Measurements from ENCODE around the gene SSBP4.
A peak's percentile ranks its signal among the peaks of the same experiment; 100 is the strongest.
"Not testable (repeated sequence)": the region's sequence is repeated elsewhere in the genome, so short reads cannot be mapped to it uniquely, and the experiment has no call there.

SSBP4 gene

DNA sequence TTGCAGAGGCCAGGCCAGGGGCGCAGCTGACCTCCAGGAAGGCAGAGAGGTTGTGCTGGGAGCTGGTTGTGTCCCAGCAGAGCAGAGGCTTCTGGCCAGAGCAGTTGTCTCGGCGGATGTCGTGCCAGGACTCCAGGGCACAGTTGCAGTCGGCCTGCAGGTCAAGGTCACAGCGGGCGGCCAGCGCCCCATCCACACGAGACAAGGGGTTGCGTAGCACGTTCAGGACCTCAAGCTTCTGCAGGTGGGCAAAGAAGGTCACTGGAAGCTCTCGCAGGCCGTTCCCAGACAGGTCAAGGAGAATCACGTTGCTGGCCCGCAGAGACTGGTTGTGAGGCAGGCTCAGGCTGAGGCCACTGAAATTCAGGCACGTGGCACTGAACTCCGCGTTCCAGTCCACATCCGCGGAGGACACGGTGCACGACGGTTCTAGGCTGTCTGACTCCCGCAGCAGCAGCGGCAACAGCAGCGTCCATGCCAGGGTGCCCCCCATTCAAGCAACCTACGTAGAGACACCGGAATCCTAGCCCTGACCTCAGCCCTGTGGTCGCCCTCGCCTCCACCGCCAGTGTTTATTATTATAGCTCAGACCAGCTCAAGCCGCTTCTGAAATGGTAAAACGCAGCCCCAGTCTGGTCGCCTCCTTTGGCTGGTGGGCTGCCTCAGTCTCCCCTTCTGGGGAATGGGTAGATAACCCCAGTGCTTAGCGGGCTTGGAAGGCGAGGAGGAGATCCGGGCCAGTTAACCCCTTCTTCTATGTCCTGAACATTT lies 22.5 kb upstream of the SSBP4 start:
- no peak for DNase-seq

DNA sequence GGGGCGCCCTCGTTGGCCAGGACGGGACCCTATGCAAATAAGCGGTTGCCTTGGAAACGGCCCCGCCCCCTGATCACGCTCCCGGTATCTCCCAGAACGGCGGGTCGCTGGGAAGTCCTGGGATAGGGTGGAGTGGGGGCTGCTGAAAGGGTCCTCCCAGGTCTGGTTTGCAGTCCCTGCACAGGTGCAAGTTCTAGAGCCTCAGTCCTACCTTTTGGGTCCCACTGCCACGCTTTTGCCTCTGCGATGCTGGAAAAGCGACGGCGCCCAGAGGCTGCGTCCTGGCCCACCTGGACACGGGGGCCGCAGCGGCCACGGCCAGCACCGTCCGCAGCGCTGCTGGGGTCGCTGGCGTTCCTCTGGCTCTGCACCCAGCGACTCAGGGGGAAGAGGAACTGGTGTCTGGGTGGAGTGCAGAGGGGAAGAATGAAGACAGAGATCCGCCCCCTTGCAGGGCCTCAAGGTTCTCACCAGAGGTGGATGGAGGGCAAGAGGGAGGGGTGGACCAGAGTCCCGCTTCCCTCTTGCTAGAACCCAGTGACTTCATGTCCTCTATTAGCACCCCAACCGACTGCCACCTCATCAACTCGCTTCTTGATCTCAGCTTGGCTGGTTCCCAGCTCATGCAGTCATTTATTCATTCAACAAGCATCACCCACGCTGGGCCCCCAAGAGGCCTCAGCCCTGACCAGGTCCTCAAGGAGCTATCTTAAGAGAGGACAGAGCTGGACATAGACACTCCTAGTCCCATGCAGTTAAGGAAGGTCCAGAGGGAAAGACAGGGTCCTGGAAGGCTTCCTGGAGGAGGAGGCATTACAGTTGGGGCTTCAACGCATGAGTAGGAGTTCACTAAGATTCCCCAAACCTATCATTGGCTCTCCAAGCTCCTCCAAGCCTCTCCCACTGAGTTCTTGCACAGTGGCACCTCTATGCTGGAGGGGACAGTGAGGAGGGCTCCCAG lies 21.7 kb upstream of the SSBP4 start, which contains the start of gene LRRC25:
LRRC25 (minus strand) TSS at position 381 of the 961 bp plus-strand sequence. CDS start 659 bp downstream, outside the sequence.
- DNase-seq: peak; percentile 36

DNA sequence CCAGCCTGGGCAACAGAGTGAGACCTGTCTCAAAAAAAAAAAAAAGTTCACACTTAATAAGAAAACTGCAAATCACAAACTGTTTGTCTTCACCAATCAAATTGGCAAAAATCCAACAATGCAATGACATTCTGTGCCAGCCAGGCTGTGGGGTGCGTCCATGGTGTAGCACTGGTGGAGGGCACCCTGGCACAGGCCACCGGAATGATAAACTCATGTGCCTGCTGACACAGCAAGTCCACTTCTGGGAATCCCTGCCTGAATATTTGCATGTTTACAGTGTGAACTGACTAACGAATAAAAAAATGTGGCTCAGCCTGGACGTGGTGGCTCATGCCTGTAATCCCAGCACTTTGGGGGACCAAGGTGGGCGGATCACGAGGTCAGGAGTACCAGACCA lies 20.2 kb upstream of the SSBP4 start:
- no peak for DNase-seq

DNA sequence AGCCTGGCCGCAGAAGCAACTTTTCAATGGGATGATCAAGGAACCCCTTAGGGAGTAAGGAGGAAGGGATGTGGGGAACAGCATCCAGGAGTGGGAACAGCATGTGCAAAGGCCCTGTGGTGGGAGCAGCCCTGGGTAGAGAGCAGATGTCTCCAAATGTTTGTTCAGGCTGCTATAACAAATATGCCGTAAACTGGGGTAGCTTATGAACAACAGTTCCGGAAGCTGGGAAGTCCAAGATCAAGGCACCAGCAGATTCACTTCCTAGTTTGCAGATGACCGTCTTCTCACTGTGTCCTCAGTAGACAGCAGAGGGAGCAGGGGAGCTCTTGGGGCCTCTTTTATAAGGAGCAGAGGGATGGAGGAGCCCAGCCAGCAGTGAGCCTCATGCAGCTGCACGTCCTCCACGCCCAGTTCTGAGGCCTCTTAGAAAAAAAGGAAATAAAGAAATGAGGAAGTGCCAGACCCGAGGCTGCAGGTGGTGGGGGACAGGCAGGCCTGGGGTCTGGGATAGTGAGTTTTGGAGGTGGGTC lies 17.6 kb upstream of the SSBP4 start:
- peak; percentile 97 for DNase-seq

DNA sequence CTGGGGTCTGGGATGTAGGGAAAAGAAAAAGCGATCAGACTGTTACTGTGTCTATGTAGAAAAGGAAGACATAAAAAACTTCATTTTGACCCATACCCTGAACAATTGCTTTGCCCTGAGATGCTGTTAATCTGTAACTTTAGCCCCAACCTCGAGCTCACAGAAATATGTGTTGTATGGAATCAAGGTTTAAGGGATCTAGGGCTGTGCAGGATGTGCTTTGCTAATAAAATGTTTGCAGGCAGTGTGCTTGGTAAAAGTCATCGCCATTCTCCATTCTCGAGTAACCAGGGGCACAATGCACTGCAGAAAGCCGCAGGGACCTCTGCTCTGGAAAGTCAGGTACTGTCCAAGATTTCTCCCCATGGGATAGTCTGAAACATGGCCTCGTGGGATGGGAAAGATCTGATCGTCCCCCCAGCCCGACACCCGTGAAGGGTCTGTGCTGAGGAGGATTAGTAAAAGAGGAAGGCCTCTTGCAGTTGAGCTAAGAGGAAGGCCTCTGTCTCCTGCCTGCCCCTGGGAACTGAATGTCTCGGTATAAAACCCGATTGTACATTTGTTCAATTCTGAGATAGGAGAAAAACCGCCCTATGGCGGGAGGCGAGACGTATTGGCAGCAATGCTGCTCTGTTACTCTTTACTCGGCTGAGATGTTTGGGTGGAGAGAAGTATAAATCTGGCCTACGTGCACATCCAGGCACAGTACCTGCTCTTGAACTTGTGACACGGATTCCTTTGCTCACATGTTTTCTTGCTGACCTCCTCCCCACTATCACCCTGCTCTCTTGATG lies 16.5 kb upstream of the SSBP4 start:
- DNase-seq: not testable (repeated sequence)

DNA sequence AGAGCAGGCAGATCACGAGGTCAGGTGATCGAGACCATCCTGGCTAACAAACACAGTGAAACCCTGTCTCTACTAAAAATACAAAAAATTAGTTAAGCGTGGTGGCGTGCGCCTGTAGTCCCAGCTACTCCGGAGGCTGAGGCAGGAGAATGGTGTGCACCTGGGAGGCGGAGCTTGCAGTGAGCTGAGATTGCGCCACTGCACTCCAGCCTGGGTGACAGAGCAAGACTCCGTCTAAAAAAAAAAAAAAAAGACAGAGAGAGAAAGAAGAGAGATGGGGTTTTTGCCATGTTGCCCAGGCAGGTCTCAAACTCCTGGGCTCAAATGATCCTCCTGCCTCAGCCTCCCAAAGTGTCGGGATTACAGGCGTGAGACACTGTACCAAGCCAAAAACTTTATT lies 13.4 kb upstream of the SSBP4 start:
- not testable (repeated sequence) for DNase-seq

DNA sequence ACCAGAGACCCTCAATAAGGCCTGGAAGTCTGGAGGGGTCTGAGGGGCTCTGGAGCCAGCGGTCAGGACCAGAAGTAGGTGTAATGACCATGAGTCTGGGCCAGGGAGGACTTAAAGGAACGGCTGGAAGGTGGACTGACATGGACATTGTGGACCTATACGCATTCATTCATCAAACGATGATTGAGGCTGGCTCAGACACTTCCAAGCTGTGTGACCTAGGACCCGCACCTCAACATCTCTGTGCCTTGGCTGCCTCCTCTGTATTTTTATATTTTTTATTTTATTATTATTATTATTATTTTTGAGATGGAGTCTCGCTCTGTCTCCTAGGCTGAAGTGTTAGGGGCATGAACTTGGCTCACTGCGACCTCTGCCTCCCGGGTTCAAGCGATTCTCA lies 12.4 kb upstream of the SSBP4 start:
- no peak for DNase-seq

DNA sequence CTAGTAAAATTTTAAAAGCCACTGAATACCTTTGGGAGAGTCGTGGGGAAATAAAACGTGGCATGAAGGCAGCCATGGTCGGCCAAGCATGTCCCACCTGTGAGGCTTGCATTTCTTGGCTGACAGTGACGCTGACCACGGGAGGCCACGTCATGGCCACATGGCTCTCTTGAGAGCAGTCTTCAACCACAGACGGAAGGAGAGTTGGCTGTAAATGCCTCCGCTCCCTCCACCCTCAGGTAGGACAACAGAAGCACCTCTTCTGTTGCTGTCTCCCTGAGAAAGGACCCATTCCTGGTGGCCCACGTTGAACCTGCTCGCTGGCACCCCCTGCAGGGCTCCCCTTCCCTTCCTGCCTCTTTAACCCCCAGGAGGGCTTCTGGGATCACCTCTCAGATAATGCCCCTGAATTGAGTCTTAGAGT lies 11.1 kb upstream of the SSBP4 start:
- DNase-seq: peak; percentile 35

DNA sequence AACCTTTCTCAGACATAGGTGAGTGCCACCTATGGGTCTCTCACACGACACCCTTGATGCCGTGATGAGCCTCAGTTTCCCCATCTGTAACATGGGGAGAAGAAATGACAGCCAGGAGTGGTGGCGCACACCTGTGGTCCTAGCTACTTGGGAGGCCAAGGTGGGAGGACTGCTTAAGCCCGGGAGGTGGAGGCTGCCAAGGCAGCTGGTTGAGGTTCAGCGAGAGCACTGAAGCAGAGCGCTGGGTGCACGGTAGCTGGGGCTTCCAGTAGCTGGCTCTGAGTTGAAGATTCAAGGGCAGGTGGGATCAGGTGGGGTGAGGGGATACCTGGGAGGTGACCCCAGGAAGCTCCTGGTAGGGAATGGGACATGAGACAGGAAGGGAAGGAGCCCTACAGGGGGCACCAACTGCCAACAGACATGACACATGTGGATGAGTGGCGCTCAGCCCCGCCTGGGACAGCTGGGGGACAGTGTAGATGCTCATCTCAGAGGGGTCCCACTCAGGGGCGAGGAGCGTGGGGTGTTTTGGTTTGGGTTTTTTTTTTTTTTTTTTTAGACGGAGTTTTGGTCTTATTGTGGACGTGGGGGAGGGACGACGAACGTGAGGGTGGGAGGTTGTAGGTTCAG lies 6.5 kb upstream of the SSBP4 start:
- DNase-seq: no peak

DNA sequence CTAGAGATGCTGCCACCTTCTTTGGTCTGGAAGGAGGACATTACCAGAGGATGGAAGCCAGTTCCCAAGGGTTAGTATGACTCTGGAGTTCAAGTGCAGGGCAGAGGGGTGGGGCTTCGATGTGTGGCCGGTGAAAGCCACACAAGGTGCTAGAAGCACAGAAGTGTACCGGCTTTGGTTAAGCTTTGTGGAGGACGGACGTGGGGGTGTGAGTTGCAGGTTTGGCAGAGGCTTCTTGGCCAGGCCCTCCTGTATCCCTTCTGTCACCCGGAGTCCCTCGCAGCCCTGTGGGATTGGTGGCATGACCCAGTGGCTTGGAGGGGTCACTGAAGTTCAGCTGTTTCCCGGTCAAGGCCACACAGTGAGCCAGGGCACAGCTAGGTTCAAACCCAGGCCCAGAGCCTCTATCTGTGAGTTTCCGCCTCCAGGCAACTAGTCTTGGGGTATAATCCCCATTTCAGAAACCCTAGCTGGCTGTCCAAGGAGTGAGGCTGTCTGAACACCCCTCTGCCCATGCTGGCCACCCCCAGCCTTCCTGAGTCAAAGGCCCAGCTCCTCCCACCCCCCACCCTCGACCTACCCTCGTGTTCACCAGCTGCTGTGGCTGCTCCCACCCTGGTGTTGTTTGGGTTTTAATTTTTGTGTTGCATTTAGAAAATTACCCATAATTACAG lies 4.6 kb upstream of the SSBP4 start:
- DNase-seq: peak; percentile 53

DNA sequence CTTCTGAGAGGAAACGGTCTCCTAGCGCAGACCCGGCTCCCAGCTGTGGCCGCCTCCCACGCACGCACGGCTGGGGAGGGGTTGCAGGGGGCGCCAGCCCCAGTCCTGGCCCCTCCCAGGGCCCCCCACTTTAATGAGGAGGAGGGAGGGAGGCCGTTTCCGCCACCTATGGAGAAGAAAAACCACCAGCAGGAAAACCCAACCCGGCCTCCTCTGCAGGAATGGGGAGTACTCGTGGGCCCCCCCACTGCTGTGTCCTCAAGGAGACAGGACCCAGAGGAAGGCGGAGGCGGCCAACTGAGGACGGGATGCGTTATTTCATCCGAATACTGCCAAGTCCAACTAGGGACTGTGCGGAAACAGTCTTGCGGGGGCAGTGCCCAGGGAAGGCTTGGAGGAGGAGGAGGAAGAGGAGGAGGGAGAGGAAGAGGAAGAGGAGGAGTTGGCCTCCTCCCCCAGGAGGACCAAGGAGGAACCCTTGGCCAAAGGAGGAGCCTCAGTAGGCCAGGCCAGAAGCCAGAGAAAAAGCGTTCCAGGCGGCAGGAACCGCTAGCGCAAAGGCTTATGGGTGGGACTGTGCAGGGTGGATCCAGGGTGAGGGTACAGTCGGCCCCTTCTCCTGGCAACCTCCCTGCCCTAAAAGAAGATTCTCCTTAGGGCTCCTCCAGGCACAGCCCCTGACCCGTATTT lies 3.9 kb upstream of the SSBP4 start:
- peak; percentile 93 for DNase-seq

DNA sequence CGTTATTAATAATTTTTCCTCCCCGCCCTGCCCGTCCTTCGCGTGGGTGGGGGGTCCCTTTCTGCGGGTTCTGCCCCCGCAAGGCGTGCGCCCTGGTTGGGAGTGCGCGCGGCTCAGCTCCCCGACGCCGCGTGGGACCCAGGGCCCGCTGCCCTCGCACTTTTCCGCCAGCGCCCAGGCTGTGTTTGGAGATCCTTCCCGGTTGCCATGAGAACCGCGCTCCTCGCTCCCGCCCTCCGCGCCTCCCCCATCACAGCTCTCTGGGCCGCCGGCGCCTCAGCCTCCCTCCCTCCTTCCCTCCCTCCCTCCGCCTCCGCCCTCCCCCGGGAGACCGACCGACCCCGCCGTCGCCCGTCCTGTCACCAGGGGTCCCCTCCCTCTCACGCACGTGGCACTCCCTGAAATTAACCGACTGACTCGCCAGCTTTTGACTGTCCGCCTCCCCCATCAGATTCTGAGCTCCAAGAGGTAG lies 2.4 kb upstream of the SSBP4 start:
- peak; percentile 87 for DNase-seq

DNA sequence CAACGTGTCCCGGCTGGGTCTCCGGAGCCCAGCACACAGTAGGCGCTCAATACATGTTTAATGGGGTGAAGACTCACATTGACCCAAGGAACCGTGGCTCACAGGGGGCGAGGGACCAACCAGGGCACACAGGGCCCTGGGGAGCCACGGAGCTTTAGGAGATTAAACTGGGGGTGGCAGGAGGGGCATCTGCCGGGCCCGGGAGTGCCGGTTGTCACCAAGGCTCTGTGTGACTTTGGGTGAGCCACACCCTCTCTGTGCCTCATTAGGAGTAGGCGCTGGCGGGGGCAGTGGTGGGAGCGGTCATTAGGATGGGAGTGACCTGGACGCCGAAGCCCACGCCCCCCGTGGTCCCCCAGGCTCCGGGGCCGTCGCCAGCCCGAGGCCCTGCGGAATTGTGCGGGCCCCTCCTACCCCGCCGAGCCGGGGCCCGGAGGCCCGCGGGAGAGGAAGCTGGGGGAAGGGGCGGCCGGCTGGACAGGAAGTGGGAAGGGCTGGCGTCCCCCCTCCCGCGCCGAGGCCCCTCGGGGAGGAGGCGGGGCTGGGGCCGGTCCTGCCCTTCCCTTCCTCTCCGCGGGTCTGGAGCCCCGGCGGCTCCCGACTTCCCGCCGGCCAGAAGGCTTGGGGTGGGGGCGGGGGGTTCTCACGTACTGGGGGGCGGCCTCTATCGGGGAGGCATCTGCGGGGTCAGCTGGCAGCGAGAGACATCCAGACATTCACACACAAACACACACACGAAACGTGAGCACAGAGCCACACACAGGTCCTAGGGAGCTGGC lies 1.8 kb upstream of the SSBP4 start:
- peak; percentile 81 for DNase-seq

DNA sequence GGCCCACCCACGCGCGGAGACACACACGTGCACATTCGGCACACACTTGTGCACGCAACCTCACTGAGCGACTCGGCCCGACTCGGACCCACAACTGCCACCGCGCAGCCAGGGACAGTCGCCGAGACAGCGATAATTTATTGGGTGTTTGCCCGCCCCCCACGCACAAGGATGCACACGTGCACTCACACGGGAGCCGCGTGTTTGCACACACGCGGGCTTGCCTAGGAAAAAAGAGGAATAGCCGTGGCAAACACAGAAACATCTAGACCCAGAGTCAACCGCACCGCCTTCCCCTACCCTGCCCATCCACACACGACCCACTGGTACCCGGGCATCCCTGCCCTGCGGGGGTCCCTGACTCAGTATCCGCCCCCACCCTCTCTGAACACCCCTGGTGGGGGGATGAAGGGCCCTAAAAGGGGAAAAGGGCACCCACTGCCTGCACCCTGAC lies 1.1 kb upstream of the SSBP4 start:
- no peak for DNase-seq

DNA sequence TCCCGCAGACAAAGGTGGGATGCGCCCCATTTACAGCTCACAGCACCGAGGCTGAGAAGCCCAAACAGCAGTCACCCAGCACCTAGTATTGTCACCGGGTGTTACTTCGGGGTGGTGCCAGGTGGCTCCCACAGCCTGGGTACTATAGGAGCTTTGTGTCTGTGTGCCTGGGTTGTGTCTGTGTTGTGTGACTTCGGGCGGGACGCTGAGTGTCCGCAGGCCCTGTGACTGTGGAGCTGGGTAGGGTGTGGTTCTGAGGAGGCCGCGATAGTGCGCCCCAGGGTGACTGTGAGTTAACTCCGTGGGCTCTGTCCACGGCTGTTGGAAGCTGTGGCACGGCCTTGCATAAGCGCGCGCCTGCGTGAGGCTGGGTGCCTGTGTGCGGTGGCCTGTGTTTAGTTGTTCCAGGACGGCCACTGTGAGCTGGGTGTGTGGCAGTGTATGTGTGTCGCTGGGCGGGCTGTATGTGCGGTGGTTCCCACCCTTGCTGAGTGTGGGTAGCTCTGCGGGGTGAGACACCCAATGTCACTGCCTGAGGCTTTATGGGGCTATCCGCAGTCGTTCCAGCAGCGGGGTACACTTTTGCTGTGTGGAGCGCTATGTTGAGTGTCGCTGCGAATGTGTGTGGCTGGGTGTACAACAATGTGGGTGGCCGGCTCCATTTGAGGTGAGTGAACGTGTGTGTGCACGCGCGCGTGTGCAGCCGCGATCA lies 559 bp upstream of the SSBP4 start:
- peak; percentile 57 for DNase-seq

DNA sequence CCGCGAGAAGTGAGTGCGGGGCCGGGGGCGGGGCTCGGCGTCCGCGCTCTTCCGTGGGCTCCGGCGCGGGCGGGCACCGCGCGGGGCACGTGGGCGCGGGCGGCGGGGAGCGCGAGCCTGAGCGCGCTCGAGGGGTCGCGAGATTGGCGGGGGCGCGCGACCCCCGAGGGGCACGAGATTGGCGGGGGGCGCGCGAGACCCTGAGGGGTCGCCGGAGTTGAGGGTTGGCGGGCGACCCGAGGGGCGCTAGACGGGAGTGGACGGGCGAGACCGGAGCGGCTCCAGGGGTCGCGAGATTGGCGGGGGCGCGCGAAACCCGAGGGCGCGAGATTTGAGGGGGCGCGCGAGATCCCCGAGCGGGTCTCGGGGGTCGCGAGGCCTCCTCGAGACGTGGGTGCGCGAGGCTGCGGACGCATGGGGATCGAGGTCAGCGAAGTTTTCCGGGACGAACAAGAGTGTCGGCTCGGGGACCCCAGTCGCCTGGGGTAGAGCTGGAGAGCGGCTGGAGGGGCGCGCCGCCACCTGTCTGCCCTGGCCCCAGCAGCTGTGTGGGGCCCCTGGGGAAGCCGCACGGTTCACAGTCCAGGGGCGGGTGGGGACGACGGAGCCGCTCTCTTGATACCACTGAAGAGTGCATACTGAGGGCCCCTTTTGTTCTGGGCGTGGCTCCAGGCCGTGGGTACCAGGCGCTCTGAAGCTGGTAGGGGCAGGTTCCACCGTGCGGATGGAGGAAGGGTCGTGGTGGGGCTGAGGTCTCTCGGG lies 682 bp downstream of the SSBP4 start:
- DNase-seq: no peak

DNA sequence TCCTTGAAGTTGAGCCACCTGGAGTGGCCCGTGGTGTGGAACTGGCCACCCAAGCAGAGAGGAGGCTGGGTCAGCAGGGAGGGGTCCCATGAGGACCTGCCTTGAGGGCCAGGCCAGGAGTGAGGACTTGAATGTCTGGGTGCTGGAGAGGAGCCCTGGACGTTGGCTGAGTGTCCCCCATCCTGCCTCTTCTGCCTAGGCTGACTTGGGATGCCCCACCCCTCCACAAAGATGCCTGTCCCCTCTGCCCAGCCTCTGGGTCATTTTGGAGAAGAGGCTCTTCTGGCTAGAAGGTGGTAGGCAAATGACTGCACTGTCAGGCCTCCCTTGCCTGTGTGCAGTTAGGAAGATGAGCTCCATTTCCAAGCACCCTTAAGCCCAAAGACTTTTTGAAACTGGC lies 1.7 kb downstream of the SSBP4 start:
- DNase-seq: no peak

DNA sequence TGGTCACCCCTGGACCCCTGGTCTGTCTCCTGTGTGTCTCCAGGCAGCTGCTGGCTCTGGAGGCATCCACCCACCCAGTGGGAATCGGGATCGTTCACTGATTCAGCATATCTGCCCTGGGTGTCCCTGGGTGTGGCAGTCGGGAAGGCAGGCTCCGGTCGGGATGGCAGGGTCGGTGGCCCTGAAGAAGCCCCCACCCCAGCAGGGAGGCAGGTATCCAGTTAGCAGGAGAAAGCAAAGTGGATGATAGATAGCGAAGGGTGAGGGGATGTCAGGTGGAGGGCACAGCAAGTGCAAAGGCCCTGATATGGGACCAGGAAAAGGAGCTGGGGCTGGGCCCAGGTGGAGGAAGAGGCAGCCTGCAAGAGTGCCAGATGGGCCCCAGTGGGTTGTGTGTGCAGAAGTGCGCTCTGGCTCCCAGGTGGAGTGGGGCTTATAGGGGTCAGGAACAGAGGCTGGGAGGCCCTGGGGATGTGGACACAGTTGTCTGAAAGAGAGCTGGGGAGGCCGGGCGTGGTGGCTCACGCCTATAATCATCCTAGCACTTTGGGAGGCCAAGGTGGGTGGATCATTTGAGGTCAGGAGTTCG lies 2.3 kb downstream of the SSBP4 start:
- DNase-seq: no peak
